Measurements from ENCODE around the gene DENND1A. TPM values are rescaled to one million over a fixed set of nuclear protein-coding genes. Genes with fewer than 3 reads are reported as not detected.
"Not testable (repeated sequence)": the region's sequence is repeated elsewhere in the genome, so short reads cannot be mapped to it uniquely, and the experiment has no call there.

The DENND1A gene
- total RNA-seq, 1 donor from 2014 or later = 11.3 TPM

- DNase-seq = no peak
Measured at GRCh38 chr9:123923377-123923776, 6.5 kb downstream of the DENND1A start.

GRCh38 chr9:123922911-123923310 is 7.0 kb downstream of the DENND1A start:
- DNase-seq = no peak

GRCh38 chr9:123922431-123922830 is 7.5 kb downstream of the DENND1A start:
- no peak for DNase-seq

- DNase-seq = no peak
Measured at GRCh38 chr9:123914517-123915196, 15.3 kb downstream of the DENND1A start.

- DNase-seq = no peak
Measured at GRCh38 chr9:123912167-123912897, 17.6 kb downstream of the DENND1A start.

- DNase-seq = no peak
Measured at GRCh38 chr9:123911024-123911423, 18.9 kb downstream of the DENND1A start.

GRCh38 chr9:123909192-123909591 is 20.7 kb downstream of the DENND1A start:
- DNase-seq = not testable (repeated sequence)

GRCh38 chr9:123903550-123903949 is 26.4 kb downstream of the DENND1A start:
- DNase-seq = not testable (repeated sequence)

GRCh38 chr9:123894822-123895221 is 35.1 kb downstream of the DENND1A start:
- DNase-seq = no peak

- no peak for DNase-seq
Measured at GRCh38 chr9:123893831-123894460, 36.0 kb downstream of the DENND1A start.

- no peak for DNase-seq
Measured at GRCh38 chr9:123893115-123893514, 36.8 kb downstream of the DENND1A start.

- no peak for DNase-seq
Measured at GRCh38 chr9:123887837-123888236, 42.1 kb downstream of the DENND1A start.

- not testable (repeated sequence) for DNase-seq
Measured at GRCh38 chr9:123885834-123886233, 44.1 kb downstream of the DENND1A start.

GRCh38 chr9:123883634-123884033 is 46.3 kb downstream of the DENND1A start:
- DNase-seq = no peak

GRCh38 chr9:123881604-123882003 is 48.3 kb downstream of the DENND1A start:
- DNase-seq = no peak

- no peak for DNase-seq
Measured at GRCh38 chr9:123880420-123880819, 49.5 kb downstream of the DENND1A start.

- no peak for DNase-seq
Measured at GRCh38 chr9:123876750-123877149, 53.2 kb downstream of the DENND1A start.

- no peak for DNase-seq
Measured at GRCh38 chr9:123872710-123873109, 57.2 kb downstream of the DENND1A start.

GRCh38 chr9:123871781-123872180 is 58.1 kb downstream of the DENND1A start:
- no peak for DNase-seq

- DNase-seq = no peak
Measured at GRCh38 chr9:123868002-123868401, 61.9 kb downstream of the DENND1A start.

GRCh38 chr9:123867034-123867433 is 62.9 kb downstream of the DENND1A start:
- no peak for DNase-seq

- no peak for DNase-seq
Measured at GRCh38 chr9:123866497-123866896, 63.4 kb downstream of the DENND1A start.

- DNase-seq = no peak
Measured at GRCh38 chr9:123865226-123866000, 64.5 kb downstream of the DENND1A start.

Measured in skin of body (tissue), 2 donors.